CD4-positive, alpha-beta T cell treated with Interferon alpha-2 for 1 hour (primary cell): Measurements from ENCODE around the gene MAP4.
"Not testable (repeated sequence)": the region's sequence is repeated elsewhere in the genome, so short reads cannot be mapped to it uniquely, and the experiment has no call there.

Experiments used
- DNase-seq, 2 donors: peaks; one replicate each; pipeline ENCODE4 v3.0.0-alpha.2; 2020 to 2022

Gene MAP4

DNA sequence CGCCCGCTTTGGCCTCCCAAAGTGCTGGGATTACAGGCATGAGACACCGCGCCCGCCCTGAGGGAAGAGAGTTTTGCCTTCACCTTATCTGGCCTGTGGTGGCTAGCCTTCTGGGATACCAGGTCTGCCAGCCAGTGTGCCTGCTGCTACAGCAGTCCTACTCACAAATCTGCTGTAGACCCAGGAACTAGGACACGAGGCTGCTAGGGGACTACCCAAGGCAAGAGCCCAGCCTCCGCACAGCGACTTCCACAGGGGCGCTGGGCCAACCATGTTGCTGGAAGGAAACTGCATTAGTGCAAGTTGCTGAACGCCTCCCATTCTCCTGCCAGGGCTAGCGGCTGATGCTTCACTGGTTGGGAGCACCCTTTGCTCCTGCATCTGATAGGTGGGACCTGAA is 159.5 kb downstream of the MAP4 start:
- DNase-seq: no peak

DNA sequence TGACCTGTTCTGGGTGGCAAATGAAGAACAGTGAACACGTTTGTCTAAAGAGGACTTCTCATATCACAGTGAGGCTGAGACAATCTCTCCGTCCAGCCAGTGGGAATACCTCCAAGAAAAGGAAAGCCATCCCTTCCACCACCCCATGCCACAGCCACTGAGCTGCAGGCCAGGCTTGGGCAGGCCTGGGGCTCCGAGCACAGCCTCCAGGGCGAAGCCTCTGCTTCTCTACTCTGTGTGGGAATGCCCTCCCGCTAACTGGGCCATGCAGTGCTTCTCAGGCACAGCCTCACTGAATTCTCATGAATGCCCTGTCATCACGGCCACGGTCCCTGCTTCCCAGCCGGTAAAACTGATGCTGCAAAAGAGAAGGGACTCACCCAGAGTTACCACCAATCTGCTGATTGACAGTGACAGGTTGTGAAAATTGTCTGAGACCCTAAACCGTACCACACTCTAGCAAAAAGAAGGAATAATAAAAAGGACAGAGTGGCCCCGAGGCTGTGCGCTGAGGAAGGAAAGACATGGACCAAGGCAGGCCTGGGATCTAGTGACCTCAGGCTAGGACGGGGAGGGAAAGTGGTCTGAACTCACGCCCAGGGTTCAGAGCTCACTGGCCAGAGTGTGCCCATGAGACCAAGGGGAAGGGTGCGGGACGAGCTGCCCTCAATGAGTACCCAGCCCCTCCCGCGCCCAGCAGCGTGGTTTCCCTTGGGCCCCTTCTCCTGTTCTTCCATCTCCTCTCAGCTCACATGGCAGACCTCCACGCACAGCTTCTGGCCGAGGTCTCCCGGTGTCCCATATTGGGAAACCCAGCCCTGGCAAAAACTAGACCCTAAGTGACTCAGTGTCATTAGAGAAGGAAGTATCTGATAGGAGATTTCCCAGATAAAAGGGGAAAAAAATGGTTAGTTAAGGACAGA is 160.5 kb downstream of the MAP4 start:
- DNase-seq: no peak

GRCh38 chr3:47854720-47855455 is 161.3 kb downstream of the MAP4 start:
- DNase-seq: no peak

- no peak for DNase-seq
Observed at GRCh38 chr3:47854267-47854666, 161.9 kb downstream of the MAP4 start.

- DNase-seq: no peak
Observed at GRCh38 chr3:47852604-47853602, 163.3 kb downstream of the MAP4 start.

DNA sequence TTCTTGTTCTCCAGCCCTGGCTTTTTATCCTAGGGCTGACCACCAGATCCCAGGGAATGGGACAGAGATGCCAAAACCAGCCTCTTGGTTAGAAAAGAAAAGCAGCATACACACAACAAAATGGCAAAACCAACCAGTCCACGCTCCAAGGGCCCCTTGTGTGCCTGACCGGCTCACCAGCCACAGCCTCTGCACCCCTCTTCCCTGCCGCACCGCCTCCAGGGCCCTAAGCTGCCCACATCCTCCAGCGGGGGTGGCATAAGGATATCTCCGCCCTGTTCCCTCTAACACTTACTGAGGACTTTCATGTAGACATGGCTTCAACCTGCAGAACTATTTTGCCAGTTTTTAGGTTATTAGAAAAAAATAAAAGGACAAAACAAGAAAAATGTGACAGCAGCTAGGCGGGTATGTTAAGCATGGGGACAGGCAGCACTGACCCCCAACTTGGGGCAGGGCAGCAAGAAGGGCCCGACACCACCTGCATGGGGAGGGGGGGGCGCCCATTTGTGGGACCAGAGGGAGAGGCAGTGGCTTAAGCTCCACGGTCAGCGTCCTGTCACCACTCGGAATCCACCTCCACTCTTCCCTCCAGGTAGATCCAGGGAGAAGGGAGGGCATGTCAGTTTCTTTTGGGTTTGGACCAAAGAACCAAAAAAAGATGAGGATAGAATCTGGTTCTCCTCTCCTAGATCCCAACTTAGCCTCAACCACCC is 164.2 kb downstream of the MAP4 start:
- DNase-seq: no peak

- no peak for DNase-seq
Observed at GRCh38 chr3:47850564-47851410, 165.4 kb downstream of the MAP4 start.

GRCh38 chr3:47849699-47850563 is 166.3 kb downstream of the MAP4 start:
- no peak for DNase-seq

GRCh38 chr3:47849186-47849698 is 167.0 kb downstream of the MAP4 start:
- DNase-seq: no peak

DNA sequence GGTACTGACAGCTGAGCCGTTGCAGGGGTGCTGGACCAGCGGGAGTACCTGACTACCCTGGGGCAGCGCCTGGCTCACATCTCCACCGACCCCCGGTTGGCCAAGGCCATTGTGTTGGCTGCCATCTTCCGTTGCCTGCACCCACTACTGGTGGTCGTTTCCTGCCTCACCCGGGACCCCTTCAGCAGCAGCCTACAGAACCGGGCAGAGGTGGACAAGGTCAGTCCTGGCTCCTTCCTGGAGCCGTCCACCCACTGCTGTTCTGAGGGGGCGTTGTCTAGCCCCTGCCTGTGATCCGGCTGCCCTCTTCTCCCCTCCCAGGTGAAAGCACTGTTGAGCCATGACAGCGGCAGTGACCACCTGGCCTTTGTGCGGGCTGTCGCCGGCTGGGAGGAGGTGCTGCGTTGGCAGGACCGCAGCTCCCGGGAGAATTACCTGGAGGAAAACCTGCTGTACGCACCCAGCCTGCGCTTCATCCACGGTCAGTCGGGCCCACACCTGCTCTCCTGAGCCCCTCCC is 167.6 kb downstream of the MAP4 start:
- DNase-seq: no peak

DNA sequence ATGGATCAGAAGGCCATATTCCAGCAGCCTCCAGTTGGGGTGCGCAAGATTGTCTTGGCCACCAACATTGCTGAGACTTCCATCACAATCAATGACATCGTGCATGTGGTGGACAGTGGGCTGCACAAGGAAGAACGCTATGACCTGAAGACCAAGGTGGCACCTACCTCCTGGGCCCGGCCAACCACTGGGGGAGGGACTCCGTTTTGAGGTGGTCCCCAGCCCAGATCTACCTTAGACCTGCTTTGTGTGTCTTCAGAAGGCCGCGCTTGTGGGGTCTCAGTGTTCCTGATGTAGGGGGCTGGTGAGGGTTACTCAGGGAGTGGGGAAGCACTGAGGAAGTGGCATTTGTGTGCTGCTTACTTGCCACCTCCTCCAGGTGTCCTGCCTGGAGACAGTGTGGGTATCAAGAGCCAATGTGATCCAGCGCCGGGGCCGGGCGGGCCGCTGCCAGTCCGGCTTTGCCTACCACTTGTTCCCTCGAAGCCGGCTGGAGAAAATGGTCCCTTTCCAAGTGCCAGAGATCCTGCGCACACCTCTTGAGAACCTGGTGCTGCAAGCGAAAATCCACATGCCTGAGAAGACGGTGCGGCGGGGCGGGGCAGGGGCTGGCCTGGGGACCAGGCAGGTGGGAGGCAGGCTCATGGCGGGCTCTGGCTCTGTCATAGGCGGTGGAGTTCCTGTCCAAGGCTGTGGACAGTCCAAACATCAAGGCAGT is 168.3 kb downstream of the MAP4 start:
- DNase-seq: no peak

- no peak for DNase-seq
Observed at GRCh38 chr3:47847260-47847659, 169.0 kb downstream of the MAP4 start.

DNA sequence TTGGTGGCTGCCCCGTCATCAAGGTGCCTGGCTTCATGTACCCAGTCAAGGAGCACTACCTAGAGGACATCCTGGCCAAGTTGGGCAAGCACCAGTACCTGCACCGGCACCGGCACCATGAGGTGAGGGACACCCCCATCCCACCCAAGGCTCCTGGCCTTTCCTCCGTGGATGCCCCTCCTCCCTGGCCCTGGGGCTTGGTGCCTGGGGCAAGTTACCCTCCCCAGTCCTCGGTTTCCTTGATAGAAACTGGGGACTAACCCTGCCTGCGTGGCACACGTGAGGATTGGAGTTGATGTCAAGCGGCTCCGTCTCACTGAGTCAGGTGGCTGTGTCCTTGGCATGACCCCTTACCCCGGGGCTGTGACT is 169.4 kb downstream of the MAP4 start:
- DNase-seq: no peak

- DNase-seq: no peak
Observed at GRCh38 chr3:47846186-47846879, 169.9 kb downstream of the MAP4 start.

GRCh38 chr3:47841786-47842349 is 174.3 kb downstream of the MAP4 start:
- no peak for DNase-seq

DNA sequence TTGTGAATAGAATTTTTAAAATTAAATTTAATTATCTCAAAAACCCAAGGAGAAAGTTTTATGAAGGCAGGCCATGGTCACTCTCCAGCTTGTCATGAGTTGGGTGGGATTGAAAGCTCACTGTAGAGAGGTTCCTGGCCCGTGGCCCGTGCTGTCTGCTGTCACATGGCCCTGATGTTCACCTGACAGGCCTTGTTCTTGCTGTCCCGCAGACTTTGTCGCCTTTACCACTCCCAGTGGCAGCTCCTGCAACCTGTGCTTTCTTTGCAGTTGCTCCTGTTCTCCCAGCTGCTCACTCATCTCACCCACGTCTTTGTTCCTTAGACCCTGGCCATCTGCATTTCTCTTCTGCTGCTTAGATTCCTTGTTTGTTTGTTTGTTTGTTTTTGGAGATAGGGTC is 177.7 kb downstream of the MAP4 start:
- DNase-seq: no peak

DNA sequence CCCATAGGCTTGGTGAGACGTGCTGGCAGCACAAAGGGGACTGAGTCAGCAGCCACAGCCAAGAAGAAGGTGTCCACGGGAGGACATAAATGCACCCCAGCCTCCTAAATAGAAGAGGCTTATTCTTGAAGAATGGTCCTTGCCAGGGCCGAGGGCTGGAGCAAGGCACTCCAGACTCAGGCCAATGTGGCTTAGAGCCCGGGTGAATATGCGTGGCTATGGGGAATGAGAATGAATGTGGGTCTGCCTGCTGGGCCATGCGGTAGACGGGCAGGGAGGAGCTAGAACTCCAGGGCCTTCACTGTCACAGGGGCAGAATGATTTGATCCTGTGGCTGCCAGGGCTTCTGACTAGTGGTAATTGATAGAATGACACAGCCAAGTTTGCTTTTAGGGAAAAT is 179.2 kb downstream of the MAP4 start:
- no peak for DNase-seq

- DNase-seq: not testable (repeated sequence)
Observed at GRCh38 chr3:47829482-47829881, 186.7 kb downstream of the MAP4 start.
